GM12864 (cell line): ENCODE data around the gene SHD.
"Not testable (repeated sequence)": the region's sequence is repeated elsewhere in the genome, so short reads cannot be mapped to it uniquely, and the experiment has no call there.

ENCODE experiments used
- DNase-seq: peaks from one replicate; pipeline ENCODE4 v3.0.0-alpha.2; 2011; ENCODE audit warnings: low read depth
- H3K4me3 ChIP-seq: 2 replicates; pipeline ENCODE4 v1.5.1; 2011; ENCODE audit warnings: mild to moderate bottlenecking, low read depth, low read length, control low read depth
- CTCF ChIP-seq: IDR thresholded peaks from 2 replicates; pipeline ENCODE4 v1.5.1; 2011; ENCODE audit warnings: low read depth, mild to moderate bottlenecking, moderate library complexity, low read length, control low read depth, inconsistent platforms; ENCODE audit errors: missing control alignments

SHD gene

GRCh38 chr19:4278419-4279266 is at the start of gene SHD:
Gene SHD, plus strand, starts transcription at chr19:4279266. Its CDS starts 798 bp downstream, at chr19:4280064.
- no peak for DNase-seq
- no peak for TF ChIP-seq CTCF
- no peak within 1 kb of the TSS for H3K4me3 ChIP-seq

- peak overlapping the region; percentile 83 for H3K4me3 ChIP-seq
- not testable (repeated sequence) for DNase-seq
These were observed 48.8 kb upstream of the SHD start for GRCh38 chr19:4230237-4230636.

GRCh38 chr19:4231521-4231920 is 47.5 kb upstream of the SHD start:
- H3K4me3 ChIP-seq, result peak overlapping the region; percentile 83; the same call in 1 of the 2 replicates
- not testable (repeated sequence) for DNase-seq

GRCh38 chr19:4232139-4232538 is 46.9 kb upstream of the SHD start:
- DNase-seq, H3K4me3 ChIP-seq: not testable (repeated sequence)

- DNase-seq, result no peak
- peak overlapping the region; percentile 12 for H3K4me3 ChIP-seq
- no peak for TF ChIP-seq CTCF
These were observed 46.3 kb upstream of the SHD start for GRCh38 chr19:4232614-4233281.

- no peak overlapping the region for H3K4me3 ChIP-seq
- no peak for DNase-seq
- TF ChIP-seq CTCF, result peak; percentile 99
These were observed 45.7 kb upstream of the SHD start for GRCh38 chr19:4233282-4233853.

GRCh38 chr19:4234142-4234861 is 44.8 kb upstream of the SHD start:
- DNase-seq, result no peak
- no peak overlapping the region for H3K4me3 ChIP-seq
- TF ChIP-seq CTCF, result no peak

GRCh38 chr19:4234862-4235201 is 44.2 kb upstream of the SHD start:
- TF ChIP-seq CTCF, result no peak
- H3K4me3 ChIP-seq, result no peak overlapping the region

GRCh38 chr19:4237510-4237909 is 41.6 kb upstream of the SHD start:
- H3K4me3 ChIP-seq, DNase-seq: not testable (repeated sequence)

More at GRCh38 chr19:4234862-4235201, 44.2 kb upstream of the SHD start:
- DNase-seq, result no peak
